T-helper 1 cell treated with Interleukin-12 subunit alpha and Interleukin-12 subunit beta and Interleukin-4 antibody, amounts not matched to agents 30 μg/mL and 1 μg/mL, for 36 hours (primary cell): ENCODE results near the gene DISP2.

ENCODE experiments used
- H3K27ac Mint-ChIP-seq: one replicate; pipeline ENCODE4 v1.8.0; 2021; ENCODE audit warnings: mild to moderate bottlenecking, mixed read lengths
- H3K27me3 Mint-ChIP-seq: one replicate; pipeline ENCODE4 v1.8.0; 2021; ENCODE audit warnings: low read depth, mixed read lengths
- H3K36me3 Mint-ChIP-seq: one replicate; pipeline ENCODE4 v1.8.0; 2021; ENCODE audit warnings: low read depth, mixed read lengths
- H3K4me1 Mint-ChIP-seq: one replicate; pipeline ENCODE4 v1.8.0; 2021; ENCODE audit warnings: low read depth, mixed read lengths
- H3K4me3 Mint-ChIP-seq: one replicate; pipeline ENCODE4 v1.8.0; 2021; ENCODE audit warnings: mild to moderate bottlenecking, moderate library complexity, mixed read lengths
- H3K9me3 Mint-ChIP-seq: one replicate; pipeline ENCODE4 v1.8.0; 2021; ENCODE audit warnings: mixed read lengths

Gene DISP2

GRCh38 chr15:40322531-40323238 lies 35.3 kb upstream of the DISP2 start:
- Mint-ChIP-seq H3K4me1 (peaks cover 25% of the 10 kb centered on the region), H3K4me3 (peak overlapping the region; percentile 82)

GRCh38 chr15:40323239-40323952 lies 34.6 kb upstream of the DISP2 start, which contains the start of gene INAFM2:
Gene INAFM2, plus strand, starts transcription at chr15:40323692. Its CDS starts 364 bp downstream, at chr15:40324056.
- peak within 1 kb of the TSS; percentile 82 for H3K4me3 Mint-ChIP-seq
- peak within 1 kb of the TSS; percentile 65 for H3K27ac Mint-ChIP-seq
- H3K4me1 Mint-ChIP-seq: peaks cover 28% of the 10 kb centered on the region
- H3K27me3 Mint-ChIP-seq: peaks cover 21% of the 10 kb centered on the region
- H3K9me3 Mint-ChIP-seq: no peaks in the 10 kb centered on the region
- H3K36me3 Mint-ChIP-seq: peaks cover 6% of the 10 kb centered on the region

More at GRCh38 chr15:40322531-40323238, 35.3 kb upstream of the DISP2 start:
- H3K9me3 Mint-ChIP-seq: no peaks in the 10 kb centered on the region
- H3K36me3 Mint-ChIP-seq: peaks cover 4% of the 10 kb centered on the region
- H3K27ac Mint-ChIP-seq: peak overlapping the region; percentile 65
- H3K27me3 Mint-ChIP-seq: peaks cover 25% of the 10 kb centered on the region

GRCh38 chr15:40323953-40324937 lies 33.8 kb upstream of the DISP2 start:
- H3K27me3 Mint-ChIP-seq: peaks cover 20% of the 10 kb centered on the region
- peak overlapping the region; percentile 71 for H3K4me3 Mint-ChIP-seq
- peaks cover 34% of the 10 kb centered on the region for H3K4me1 Mint-ChIP-seq
- H3K36me3 Mint-ChIP-seq: peaks cover 6% of the 10 kb centered on the region
- peak overlapping the region; percentile 31 for H3K27ac Mint-ChIP-seq
- no peaks in the 10 kb centered on the region for H3K9me3 Mint-ChIP-seq

- H3K9me3 Mint-ChIP-seq: no peaks in the 10 kb centered on the region
- peaks cover 6% of the 10 kb centered on the region for H3K36me3 Mint-ChIP-seq
- H3K4me1 Mint-ChIP-seq: peaks cover 38% of the 10 kb centered on the region
- no peak overlapping the region for H3K27ac Mint-ChIP-seq
- H3K27me3 Mint-ChIP-seq: peaks cover 14% of the 10 kb centered on the region
- peak overlapping the region; percentile 71 for H3K4me3 Mint-ChIP-seq
Observed at GRCh38 chr15:40325188-40325587, 32.8 kb upstream of the DISP2 start.

GRCh38 chr15:40325700-40326099 lies 32.3 kb upstream of the DISP2 start:
- Mint-ChIP-seq H3K27me3 (peaks cover 12% of the 10 kb centered on the region), H3K27ac (no peak overlapping the region), H3K9me3 (no peaks in the 10 kb centered on the region), H3K4me3 (no peak overlapping the region), H3K4me1 (peaks cover 38% of the 10 kb centered on the region), H3K36me3 (peaks cover 6% of the 10 kb centered on the region)

- H3K4me3 Mint-ChIP-seq: no peak overlapping the region
- H3K27me3 Mint-ChIP-seq: peaks cover 6% of the 10 kb centered on the region
- H3K9me3 Mint-ChIP-seq: no peaks in the 10 kb centered on the region
- peaks cover 6% of the 10 kb centered on the region for H3K36me3 Mint-ChIP-seq
- no peak overlapping the region for H3K27ac Mint-ChIP-seq
- H3K4me1 Mint-ChIP-seq: peaks cover 28% of the 10 kb centered on the region
Observed at GRCh38 chr15:40327457-40327856, 30.6 kb upstream of the DISP2 start.

- Mint-ChIP-seq H3K4me1 (peaks cover 26% of the 10 kb centered on the region), H3K27ac (no peak overlapping the region), H3K4me3 (no peak overlapping the region), H3K9me3 (no peaks in the 10 kb centered on the region), H3K36me3 (peaks cover 6% of the 10 kb centered on the region), H3K27me3 (peaks cover 6% of the 10 kb centered on the region)
Observed at GRCh38 chr15:40328176-40328575, 29.8 kb upstream of the DISP2 start.

GRCh38 chr15:40328751-40329150 lies 29.3 kb upstream of the DISP2 start:
- Mint-ChIP-seq H3K27me3 (peaks cover 6% of the 10 kb centered on the region), H3K9me3 (no peaks in the 10 kb centered on the region), H3K4me3 (no peak overlapping the region), H3K4me1 (peaks cover 27% of the 10 kb centered on the region), H3K36me3 (peaks cover 6% of the 10 kb centered on the region), H3K27ac (no peak overlapping the region)

GRCh38 chr15:40329804-40330203 lies 28.2 kb upstream of the DISP2 start:
- H3K27ac Mint-ChIP-seq: no peak overlapping the region
- peaks cover 6% of the 10 kb centered on the region for H3K27me3 Mint-ChIP-seq
- H3K36me3 Mint-ChIP-seq: peaks cover 6% of the 10 kb centered on the region
- peaks cover 30% of the 10 kb centered on the region for H3K4me1 Mint-ChIP-seq
- no peak overlapping the region for H3K4me3 Mint-ChIP-seq
- no peaks in the 10 kb centered on the region for H3K9me3 Mint-ChIP-seq

- H3K9me3 Mint-ChIP-seq: no peaks in the 10 kb centered on the region
- H3K4me3 Mint-ChIP-seq: no peak overlapping the region
- peaks cover 6% of the 10 kb centered on the region for H3K36me3 Mint-ChIP-seq
- H3K4me1 Mint-ChIP-seq: peaks cover 25% of the 10 kb centered on the region
- no peak overlapping the region for H3K27ac Mint-ChIP-seq
- H3K27me3 Mint-ChIP-seq: peaks cover 3% of the 10 kb centered on the region
Observed at GRCh38 chr15:40330368-40330836, 27.6 kb upstream of the DISP2 start.

- Mint-ChIP-seq H3K27ac (no peak overlapping the region), H3K9me3 (no peaks in the 10 kb centered on the region), H3K4me3 (no peak overlapping the region), H3K36me3 (peaks cover 4% of the 10 kb centered on the region), H3K27me3 (peaks cover under 1% of the 10 kb centered on the region), H3K4me1 (peaks cover 25% of the 10 kb centered on the region)
Observed at GRCh38 chr15:40331026-40331425, 27.0 kb upstream of the DISP2 start.

- H3K27me3 Mint-ChIP-seq: no peaks in the 10 kb centered on the region
- H3K27ac Mint-ChIP-seq: no peak overlapping the region
- H3K4me1 Mint-ChIP-seq: peaks cover 25% of the 10 kb centered on the region
- peaks cover 2% of the 10 kb centered on the region for H3K36me3 Mint-ChIP-seq
- no peaks in the 10 kb centered on the region for H3K9me3 Mint-ChIP-seq
- H3K4me3 Mint-ChIP-seq: no peak overlapping the region
Observed at GRCh38 chr15:40331637-40332036, 26.4 kb upstream of the DISP2 start.

GRCh38 chr15:40332113-40332781 lies 25.8 kb upstream of the DISP2 start:
- Mint-ChIP-seq H3K27me3 (no peaks in the 10 kb centered on the region), H3K9me3 (no peaks in the 10 kb centered on the region), H3K4me3 (no peak overlapping the region), H3K27ac (no peak overlapping the region), H3K36me3 (peaks cover 1% of the 10 kb centered on the region), H3K4me1 (peaks cover 25% of the 10 kb centered on the region)
